ENCODE data around the gene MYRFL. TPM values are rescaled to one million over a fixed set of nuclear protein-coding genes. Genes with fewer than 3 reads are reported as not detected.

Gene MYRFL
- total RNA-seq, 1 donor from 2014 or later: 0.14 TPM

GRCh38 chr12:69897744-69898143 is 72.7 kb downstream of the MYRFL start:
- H3K27me3 ChIP-seq (ENCODE audit: low read depth): no peaks in the 10 kb centered on the region

GRCh38 chr12:69898236-69898635 is 73.2 kb downstream of the MYRFL start:
- intact Hi-C loops (cut with micrococcal nuclease): no loop called here

More at GRCh38 chr12:69897744-69898143, 72.7 kb downstream of the MYRFL start:
- Histone ChIP-seq H3K27ac (replicated peaks) (no peak overlapping the region), H3K4me1 (peaks cover 10% of the 10 kb centered on the region), H3K4me3 (no peak overlapping the region), H3K36me3 (no peaks in the 10 kb centered on the region), H3K9me3 (replicated peaks) (no peaks in the 10 kb centered on the region)
- peak; percentile 58 for DNase-seq
- intact Hi-C loops (cut with micrococcal nuclease): no loop called here
- no peak for TF ChIP-seq CTCF (IDR thresholded peaks at IDR 0.05; ENCODE audit: borderline replicate concordance)

GRCh38 chr12:69900720-69901131 is 75.7 kb downstream of the MYRFL start:
- intact Hi-C loops (cut with micrococcal nuclease): loop anchor here (2.0 to 10.0 kb wide), 2 partner anchors 454 to 676 kb away; no protein-coding TSS in a partner anchor
- Histone ChIP-seq H3K27ac (replicated peaks) (no peak overlapping the region), H3K4me3 (no peak overlapping the region), H3K9me3 (replicated peaks) (no peaks in the 10 kb centered on the region), H3K27me3 (ENCODE audit: low read depth) (no peaks in the 10 kb centered on the region), H3K36me3 (no peaks in the 10 kb centered on the region), H3K4me1 (peaks cover 16% of the 10 kb centered on the region)
- peak; percentile 86 for TF ChIP-seq CTCF (IDR thresholded peaks at IDR 0.05; ENCODE audit: borderline replicate concordance)
- DNase-seq: peak; percentile 41

More at GRCh38 chr12:69898236-69898635, 73.2 kb downstream of the MYRFL start:
- H3K36me3 ChIP-seq: no peaks in the 10 kb centered on the region
- H3K4me1 ChIP-seq: peaks cover 10% of the 10 kb centered on the region
- DNase-seq: no peak
- no peak overlapping the region for H3K4me3 ChIP-seq
- no peaks in the 10 kb centered on the region for H3K27me3 ChIP-seq (ENCODE audit: low read depth)
- H3K27ac ChIP-seq (replicated peaks): no peak overlapping the region
- no peak for TF ChIP-seq CTCF (IDR thresholded peaks at IDR 0.05; ENCODE audit: borderline replicate concordance)
- no peaks in the 10 kb centered on the region for H3K9me3 ChIP-seq (replicated peaks)

- peaks cover 16% of the 10 kb centered on the region for H3K4me1 ChIP-seq
- DNase-seq: no peak
- H3K9me3 ChIP-seq (replicated peaks): no peaks in the 10 kb centered on the region
- H3K27ac ChIP-seq (replicated peaks): no peak overlapping the region
- H3K4me3 ChIP-seq: no peak overlapping the region
- no peak for TF ChIP-seq CTCF (IDR thresholded peaks at IDR 0.05; ENCODE audit: borderline replicate concordance)
- H3K27me3 ChIP-seq (ENCODE audit: low read depth): no peaks in the 10 kb centered on the region
- intact Hi-C loops (cut with micrococcal nuclease): loop anchor here (2.0 to 10.0 kb wide), 2 partner anchors 453 to 675 kb away; no protein-coding TSS in a partner anchor
- no peaks in the 10 kb centered on the region for H3K36me3 ChIP-seq
Observed at GRCh38 chr12:69901221-69901905, 76.3 kb downstream of the MYRFL start.

- no peak for TF ChIP-seq CTCF (IDR thresholded peaks at IDR 0.05; ENCODE audit: borderline replicate concordance)
- no peaks in the 10 kb centered on the region for H3K36me3 ChIP-seq
- DNase-seq: no peak
- H3K4me1 ChIP-seq: peaks cover 16% of the 10 kb centered on the region
- H3K27me3 ChIP-seq (ENCODE audit: low read depth): no peaks in the 10 kb centered on the region
- intact Hi-C loops (cut with micrococcal nuclease): loop anchor here (10.0 kb wide), 1 partner anchor 451 kb away; no protein-coding TSS in a partner anchor
- H3K27ac ChIP-seq (replicated peaks): peak overlapping the region; percentile 21
- no peak overlapping the region for H3K4me3 ChIP-seq
- H3K9me3 ChIP-seq (replicated peaks): no peaks in the 10 kb centered on the region
Observed at GRCh38 chr12:69903548-69903947, 78.5 kb downstream of the MYRFL start.

Measured in left ventricle myocardium inferior (tissue), 1 donor.